ENCODE measurements around the gene ARID1B.

Gene ARID1B

DNA sequence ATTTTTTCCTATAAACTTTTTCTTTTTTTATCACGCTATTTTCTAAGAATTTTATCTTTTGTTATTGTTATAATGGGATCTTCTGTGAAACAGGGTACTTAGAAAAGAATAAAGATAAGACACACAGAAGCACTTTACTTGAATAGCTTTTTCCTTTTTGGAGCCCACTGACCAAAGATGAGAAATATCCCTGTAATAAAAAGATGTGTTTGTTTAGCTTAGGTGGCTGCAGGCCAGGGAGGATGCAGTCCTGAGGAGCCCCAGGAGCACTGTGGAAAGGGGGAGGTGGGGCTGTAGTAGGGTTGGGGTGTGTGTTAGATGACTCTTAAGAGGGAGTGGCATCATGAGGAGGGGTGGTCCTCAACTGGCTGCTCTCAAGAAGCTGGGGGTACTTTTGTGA, 128.6 kb downstream of the ARID1B start:
- DNase-seq (ENCODE audit: low spot score), result no peak
- TF ChIP-seq, protein P1, sequence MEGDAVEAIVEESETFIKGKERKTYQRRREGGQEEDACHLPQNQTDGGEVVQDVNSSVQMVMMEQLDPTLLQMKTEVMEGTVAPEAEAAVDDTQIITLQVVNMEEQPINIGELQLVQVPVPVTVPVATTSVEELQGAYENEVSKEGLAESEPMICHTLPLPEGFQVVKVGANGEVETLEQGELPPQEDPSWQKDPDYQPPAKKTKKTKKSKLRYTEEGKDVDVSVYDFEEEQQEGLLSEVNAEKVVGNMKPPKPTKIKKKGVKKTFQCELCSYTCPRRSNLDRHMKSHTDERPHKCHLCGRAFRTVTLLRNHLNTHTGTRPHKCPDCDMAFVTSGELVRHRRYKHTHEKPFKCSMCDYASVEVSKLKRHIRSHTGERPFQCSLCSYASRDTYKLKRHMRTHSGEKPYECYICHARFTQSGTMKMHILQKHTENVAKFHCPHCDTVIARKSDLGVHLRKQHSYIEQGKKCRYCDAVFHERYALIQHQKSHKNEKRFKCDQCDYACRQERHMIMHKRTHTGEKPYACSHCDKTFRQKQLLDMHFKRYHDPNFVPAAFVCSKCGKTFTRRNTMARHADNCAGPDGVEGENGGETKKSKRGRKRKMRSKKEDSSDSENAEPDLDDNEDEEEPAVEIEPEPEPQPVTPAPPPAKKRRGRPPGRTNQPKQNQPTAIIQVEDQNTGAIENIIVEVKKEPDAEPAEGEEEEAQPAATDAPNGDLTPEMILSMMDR (IDR thresholded peaks at IDR 0.05; ENCODE audit: borderline replicate concordance, control extremely low read depth, extremely low read depth, insufficient read depth, missing control alignments), result no peak
- in situ Hi-C loops (cut with MboI; ENCODE audit: low sequenced_read_pairs, unreplicated experiment), result no loop called here

DNA sequence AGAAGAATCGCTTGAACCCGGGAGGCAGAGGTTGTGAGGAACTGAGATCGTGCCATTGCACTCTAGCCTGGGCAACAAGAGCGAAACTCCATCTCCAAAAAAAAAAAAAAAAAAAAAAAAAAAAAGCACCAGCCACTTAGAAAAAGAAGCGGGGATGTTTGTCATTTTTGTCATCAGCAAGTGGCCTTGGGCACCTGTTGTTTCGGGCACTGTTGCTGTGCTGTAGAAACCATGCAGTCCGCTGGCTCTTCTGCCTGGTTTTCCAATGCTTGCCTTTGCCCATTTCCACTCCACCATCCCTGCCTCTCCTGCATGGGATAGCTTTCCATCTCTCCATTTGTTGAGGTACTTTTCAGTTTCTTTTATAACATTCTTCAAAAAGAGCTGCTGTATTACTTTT, 129.3 kb downstream of the ARID1B start:
- no peak for DNase-seq (ENCODE audit: low spot score)
- in situ Hi-C loops (cut with MboI; ENCODE audit: low sequenced_read_pairs, unreplicated experiment), result no loop called here
- TF ChIP-seq, protein P1 (IDR thresholded peaks at IDR 0.05; ENCODE audit: borderline replicate concordance, control extremely low read depth, extremely low read depth, insufficient read depth, missing control alignments), result no peak

DNA sequence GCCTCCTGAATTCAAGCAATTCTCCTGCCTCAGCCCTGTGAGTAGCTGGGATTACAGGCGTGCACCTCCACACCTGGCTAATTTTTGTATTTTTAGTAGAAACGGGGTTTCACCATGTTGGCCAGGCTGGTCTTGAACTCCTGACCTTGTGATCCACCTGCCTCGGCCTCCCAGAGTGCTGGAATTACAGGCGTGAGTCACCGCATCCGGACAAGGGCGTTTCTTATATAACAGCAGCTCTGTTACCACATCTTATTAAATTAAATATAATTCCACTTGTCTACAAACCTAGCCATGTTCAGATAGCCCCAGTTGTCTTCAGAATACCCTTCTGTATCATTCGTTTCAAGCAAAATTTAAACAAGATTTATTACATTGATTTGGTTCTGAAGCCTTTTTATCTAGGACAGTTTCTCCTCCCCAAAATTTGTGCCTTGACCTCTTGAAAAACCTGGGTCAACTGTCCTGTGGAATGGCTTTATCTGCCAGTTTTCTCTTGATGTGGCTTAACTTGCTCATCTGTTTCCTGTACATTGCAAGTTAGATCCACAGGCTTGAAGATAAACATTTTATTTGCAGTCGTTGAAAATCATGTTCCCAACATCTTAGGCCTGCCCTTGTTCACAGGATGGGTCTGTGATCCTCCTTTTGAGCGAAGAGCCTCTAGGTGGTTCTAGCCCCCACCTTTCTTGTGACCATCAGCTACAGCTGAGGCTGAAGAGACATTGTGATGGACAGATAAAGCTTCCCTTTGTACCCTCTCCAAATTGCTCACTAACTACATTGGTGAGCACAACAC, 132.2 kb downstream of the ARID1B start:
- TF ChIP-seq, protein P1 (IDR thresholded peaks at IDR 0.05; ENCODE audit: borderline replicate concordance, control extremely low read depth, extremely low read depth, insufficient read depth, missing control alignments), result no peak
- DNase-seq (ENCODE audit: low spot score), result no peak
- in situ Hi-C loops (cut with MboI; ENCODE audit: low sequenced_read_pairs, unreplicated experiment), result no loop called here

DNA sequence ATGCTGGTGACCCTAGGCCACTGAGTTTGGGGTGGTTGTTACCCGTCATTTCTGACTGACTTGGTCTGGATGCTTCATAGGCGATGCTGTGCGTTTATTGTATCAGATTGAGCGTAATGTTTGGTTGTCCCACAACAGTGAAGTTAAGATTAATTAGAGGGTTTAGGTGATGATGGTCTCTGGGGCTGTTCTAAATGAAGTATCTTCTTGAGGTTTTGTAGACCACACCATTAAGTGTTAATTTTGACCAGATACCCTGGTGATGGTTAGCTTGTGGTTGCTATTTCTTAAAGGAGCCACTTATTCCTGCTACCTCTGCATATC, 132.8 kb downstream of the ARID1B start:
- in situ Hi-C loops (cut with MboI; ENCODE audit: low sequenced_read_pairs, unreplicated experiment), result no loop called here
- TF ChIP-seq, protein P1 (IDR thresholded peaks at IDR 0.05; ENCODE audit: borderline replicate concordance, control extremely low read depth, extremely low read depth, insufficient read depth, missing control alignments), result no peak

DNA sequence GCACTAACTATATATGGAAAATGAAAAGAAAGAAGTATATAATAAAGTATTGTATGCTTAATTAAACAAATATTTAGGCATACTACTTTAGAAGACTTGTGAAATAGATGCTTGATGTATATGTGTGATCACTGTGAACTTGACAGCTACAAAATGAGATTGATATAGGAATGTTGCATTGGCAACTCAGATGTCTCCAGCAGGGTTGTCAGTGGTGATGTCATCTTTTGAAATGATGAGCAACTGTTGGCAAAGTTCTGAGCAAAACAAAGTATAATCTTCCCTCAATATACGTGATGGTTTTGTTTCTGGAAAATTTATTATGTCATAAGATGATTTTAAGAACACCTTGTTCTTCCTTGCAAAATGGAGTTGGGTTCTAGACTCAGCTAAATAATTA, 133.8 kb downstream of the ARID1B start:
- no peak for DNase-seq (ENCODE audit: low spot score)
- TF ChIP-seq, protein P1 (IDR thresholded peaks at IDR 0.05; ENCODE audit: borderline replicate concordance, control extremely low read depth, extremely low read depth, insufficient read depth, missing control alignments), result no peak

More for the DNA sequence above, 132.8 kb downstream of the ARID1B start:
- no peak for DNase-seq (ENCODE audit: low spot score)

DNA sequence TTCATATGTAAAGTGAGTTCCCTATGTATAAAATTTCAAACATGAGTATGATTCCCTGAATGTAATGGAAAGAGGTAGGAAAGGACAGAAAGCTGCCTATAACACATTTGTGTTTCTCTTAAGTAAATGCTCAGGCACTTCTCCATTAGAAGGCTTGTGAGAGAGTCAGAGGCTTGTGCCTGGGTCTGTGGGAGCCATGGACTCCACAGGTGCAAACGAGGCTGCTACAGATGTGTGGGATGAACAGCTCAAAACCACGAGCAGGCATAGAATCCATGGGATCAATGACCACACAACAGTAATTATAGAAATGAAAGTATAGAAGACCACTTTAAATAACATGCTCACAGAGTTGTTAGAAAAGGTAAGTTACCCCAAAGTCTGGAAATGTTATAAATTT, 134.4 kb downstream of the ARID1B start:
- in situ Hi-C loops (cut with MboI; ENCODE audit: low sequenced_read_pairs, unreplicated experiment), result no loop called here
- DNase-seq (ENCODE audit: low spot score), result no peak
- TF ChIP-seq, protein P1 (IDR thresholded peaks at IDR 0.05; ENCODE audit: borderline replicate concordance, control extremely low read depth, extremely low read depth, insufficient read depth, missing control alignments), result no peak

More for the DNA sequence above, 133.8 kb downstream of the ARID1B start:
- in situ Hi-C loops (cut with MboI; ENCODE audit: low sequenced_read_pairs, unreplicated experiment), result no loop called here
